ENCODE results near the gene AAK1.

GRCh38 chr2:69619725-69620124 is 23.8 kb downstream of the AAK1 start:
- TF ChIP-seq, protein P1, sequence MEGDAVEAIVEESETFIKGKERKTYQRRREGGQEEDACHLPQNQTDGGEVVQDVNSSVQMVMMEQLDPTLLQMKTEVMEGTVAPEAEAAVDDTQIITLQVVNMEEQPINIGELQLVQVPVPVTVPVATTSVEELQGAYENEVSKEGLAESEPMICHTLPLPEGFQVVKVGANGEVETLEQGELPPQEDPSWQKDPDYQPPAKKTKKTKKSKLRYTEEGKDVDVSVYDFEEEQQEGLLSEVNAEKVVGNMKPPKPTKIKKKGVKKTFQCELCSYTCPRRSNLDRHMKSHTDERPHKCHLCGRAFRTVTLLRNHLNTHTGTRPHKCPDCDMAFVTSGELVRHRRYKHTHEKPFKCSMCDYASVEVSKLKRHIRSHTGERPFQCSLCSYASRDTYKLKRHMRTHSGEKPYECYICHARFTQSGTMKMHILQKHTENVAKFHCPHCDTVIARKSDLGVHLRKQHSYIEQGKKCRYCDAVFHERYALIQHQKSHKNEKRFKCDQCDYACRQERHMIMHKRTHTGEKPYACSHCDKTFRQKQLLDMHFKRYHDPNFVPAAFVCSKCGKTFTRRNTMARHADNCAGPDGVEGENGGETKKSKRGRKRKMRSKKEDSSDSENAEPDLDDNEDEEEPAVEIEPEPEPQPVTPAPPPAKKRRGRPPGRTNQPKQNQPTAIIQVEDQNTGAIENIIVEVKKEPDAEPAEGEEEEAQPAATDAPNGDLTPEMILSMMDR (IDR thresholded peaks at IDR 0.05): no peak
- TF ChIP-seq EZH2 (IDR thresholded peaks at IDR 0.05): no peak
- no peak for TF ChIP-seq EZH2phosphoT487 (IDR thresholded peaks at IDR 0.05)

All from neural progenitor cell (in vitro differentiated cells).